Glutamatergic neuron (in vitro differentiated cells): ENCODE data around the gene POLE. TPM values are rescaled to one million over a fixed set of nuclear protein-coding genes. Genes with fewer than 3 reads are reported as not detected.
A peak's percentile ranks its signal among the peaks of the same experiment; 100 is the strongest.
"Not testable (repeated sequence)": the region's sequence is repeated elsewhere in the genome, so short reads cannot be mapped to it uniquely, and the experiment has no call there.

ENCODE experiments used
- DNase-seq: peaks from one replicate; pipeline ENCODE4 v3.0.0; 2022
- H3K27ac Mint-ChIP-seq: one replicate; pipeline ENCODE4 v1.8.0; 2020; ENCODE audit warnings: mild to moderate bottlenecking, mixed read lengths, inconsistent platforms; ENCODE audit not compliant: unreplicated experiment
- H3K27me3 Mint-ChIP-seq: one replicate; pipeline ENCODE4 v1.8.0; 2020; ENCODE audit warnings: mild to moderate bottlenecking, moderate library complexity, mixed read lengths, inconsistent platforms; ENCODE audit not compliant: unreplicated experiment
- H3K36me3 Mint-ChIP-seq: one replicate; pipeline ENCODE4 v1.8.0; 2020; ENCODE audit warnings: mild to moderate bottlenecking, mixed read lengths, inconsistent platforms; ENCODE audit not compliant: unreplicated experiment
- H3K4me1 Mint-ChIP-seq: one replicate; pipeline ENCODE4 v1.8.0; 2020; ENCODE audit warnings: mild to moderate bottlenecking, low read depth, mixed read lengths, inconsistent platforms; ENCODE audit not compliant: unreplicated experiment
- H3K4me3 Mint-ChIP-seq: one replicate; pipeline ENCODE4 v1.8.0; 2020; ENCODE audit warnings: mild to moderate bottlenecking, mixed read lengths, inconsistent platforms; ENCODE audit not compliant: unreplicated experiment
- H3K9me3 Mint-ChIP-seq: one replicate; pipeline ENCODE4 v1.8.0; 2020; ENCODE audit warnings: mild to moderate bottlenecking, moderate library complexity, mixed read lengths, inconsistent platforms; ENCODE audit not compliant: unreplicated experiment
- total RNA-seq: library from RNA; stranded (reverse); fragmentation: NEBNext Ultra II Directional; extraction: Animal tissue kit (Norgen Biotek cat#: 25700); gene quantifications from one replicate; pipeline ENCODE4 v1.2.1, GENCODE V29; 2021; ENCODE audit not compliant: unreplicated experiment
- TF ChIP-seq, protein P1 (sequence below): fragments of 200-600 bp; sonication (generic); IDR thresholded peaks from one replicate; pipeline ENCODE4 v1.5.0; 2021; ENCODE audit not compliant: partially characterized antibody, unreplicated experiment

The POLE gene
- total RNA-seq, 1 donor from 2014 or later = 38.6 TPM

DNA sequence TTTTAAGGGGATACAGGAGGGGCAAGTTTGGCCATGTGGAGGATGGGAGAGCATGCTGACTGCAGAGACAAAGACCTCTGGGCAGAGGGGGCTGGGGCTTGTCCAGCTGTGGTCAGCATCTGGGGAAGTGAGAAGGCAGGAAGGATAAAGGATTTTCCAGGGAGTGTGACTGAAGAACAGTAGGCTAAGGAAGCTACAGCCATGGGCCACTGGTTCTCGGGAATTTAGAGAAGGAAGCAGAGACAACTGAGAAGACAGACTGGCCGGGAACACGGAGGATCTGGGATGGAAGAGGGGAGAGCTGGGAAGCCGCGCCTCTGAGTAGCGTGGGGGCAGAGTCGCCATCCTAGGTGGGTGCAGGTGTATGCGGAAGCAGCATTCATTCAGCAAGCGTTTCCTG is 16.5 kb upstream of the POLE start:
- Mint-ChIP-seq H3K27ac (peak overlapping the region; percentile 55), H3K4me1 (peaks cover 6% of the 10 kb centered on the region), H3K36me3 (no peaks in the 10 kb centered on the region), H3K4me3 (peak overlapping the region; percentile 30), H3K27me3 (no peaks in the 10 kb centered on the region), H3K9me3 (peaks cover 5% of the 10 kb centered on the region)
- TF ChIP-seq, protein P1, sequence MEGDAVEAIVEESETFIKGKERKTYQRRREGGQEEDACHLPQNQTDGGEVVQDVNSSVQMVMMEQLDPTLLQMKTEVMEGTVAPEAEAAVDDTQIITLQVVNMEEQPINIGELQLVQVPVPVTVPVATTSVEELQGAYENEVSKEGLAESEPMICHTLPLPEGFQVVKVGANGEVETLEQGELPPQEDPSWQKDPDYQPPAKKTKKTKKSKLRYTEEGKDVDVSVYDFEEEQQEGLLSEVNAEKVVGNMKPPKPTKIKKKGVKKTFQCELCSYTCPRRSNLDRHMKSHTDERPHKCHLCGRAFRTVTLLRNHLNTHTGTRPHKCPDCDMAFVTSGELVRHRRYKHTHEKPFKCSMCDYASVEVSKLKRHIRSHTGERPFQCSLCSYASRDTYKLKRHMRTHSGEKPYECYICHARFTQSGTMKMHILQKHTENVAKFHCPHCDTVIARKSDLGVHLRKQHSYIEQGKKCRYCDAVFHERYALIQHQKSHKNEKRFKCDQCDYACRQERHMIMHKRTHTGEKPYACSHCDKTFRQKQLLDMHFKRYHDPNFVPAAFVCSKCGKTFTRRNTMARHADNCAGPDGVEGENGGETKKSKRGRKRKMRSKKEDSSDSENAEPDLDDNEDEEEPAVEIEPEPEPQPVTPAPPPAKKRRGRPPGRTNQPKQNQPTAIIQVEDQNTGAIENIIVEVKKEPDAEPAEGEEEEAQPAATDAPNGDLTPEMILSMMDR = no peak
- no peak for DNase-seq

DNA sequence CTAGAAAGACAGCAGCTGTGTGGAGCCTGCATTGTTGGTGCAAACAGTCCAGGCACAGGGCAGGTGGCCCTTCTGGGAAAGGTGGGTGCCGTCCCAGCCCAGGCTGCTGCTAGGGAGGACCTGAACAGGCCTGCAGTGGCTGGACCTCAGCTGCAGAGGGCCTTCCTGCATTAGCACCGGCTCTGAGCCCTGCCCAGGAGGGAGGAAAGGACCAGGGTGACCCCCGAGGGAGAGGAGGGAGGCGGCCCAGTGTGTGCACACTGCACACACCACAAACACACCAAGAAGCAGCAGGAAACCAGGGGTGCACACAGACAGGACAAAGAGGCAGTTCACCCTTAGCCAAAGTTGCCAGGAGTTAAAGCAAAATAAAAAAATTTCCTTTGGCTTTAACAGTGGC is 15.5 kb upstream of the POLE start:
- peaks cover 6% of the 10 kb centered on the region for H3K4me1 Mint-ChIP-seq
- no peak overlapping the region for H3K27ac Mint-ChIP-seq
- peak; percentile 47 for DNase-seq
- H3K36me3 Mint-ChIP-seq = no peaks in the 10 kb centered on the region
- H3K9me3 Mint-ChIP-seq = peaks cover 2% of the 10 kb centered on the region
- TF ChIP-seq, protein P1 = no peak
- H3K27me3 Mint-ChIP-seq = no peaks in the 10 kb centered on the region
- no peak overlapping the region for H3K4me3 Mint-ChIP-seq

DNA sequence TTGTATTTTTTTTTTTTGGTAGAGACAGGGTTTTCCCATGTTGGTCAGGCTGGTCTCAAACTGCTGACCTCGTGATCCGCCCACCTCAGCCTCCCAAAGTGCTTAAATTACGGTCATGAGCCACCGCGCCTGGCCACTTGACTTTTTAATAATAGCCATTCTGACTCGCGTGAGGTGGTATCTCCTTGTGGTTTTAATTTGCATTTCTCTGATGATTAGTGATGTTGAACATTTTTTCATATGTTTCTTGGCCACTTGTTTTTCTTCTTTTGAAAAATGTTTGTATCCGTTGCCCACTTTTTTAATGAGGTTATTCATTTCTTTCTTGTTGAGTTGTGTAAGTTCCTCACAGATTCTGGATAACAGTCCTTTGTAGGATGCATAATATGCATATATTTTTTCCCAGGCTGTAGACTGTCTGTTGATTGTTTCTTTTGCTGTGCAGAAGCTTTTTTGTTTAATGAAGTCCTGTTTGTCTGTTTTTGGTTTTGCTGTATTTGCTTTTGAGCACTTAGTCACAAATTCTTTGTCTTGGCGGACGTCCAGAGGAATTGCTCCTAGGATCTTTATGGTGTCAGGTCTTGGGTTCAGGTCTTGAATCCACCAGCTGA is 13.2 kb upstream of the POLE start:
- TF ChIP-seq, protein P1 = no peak
- Mint-ChIP-seq H3K9me3 (peaks cover 4% of the 10 kb centered on the region), H3K36me3 (no peaks in the 10 kb centered on the region), H3K27ac (no peak overlapping the region), H3K4me1 (peaks cover 6% of the 10 kb centered on the region), H3K4me3 (no peak overlapping the region), H3K27me3 (no peaks in the 10 kb centered on the region)
- DNase-seq = no peak

- DNase-seq = no peak
- no peak overlapping the region for H3K27ac Mint-ChIP-seq
- H3K27me3 Mint-ChIP-seq = no peaks in the 10 kb centered on the region
- no peak overlapping the region for H3K4me3 Mint-ChIP-seq
- H3K4me1 Mint-ChIP-seq = peaks cover 5% of the 10 kb centered on the region
- peaks cover 4% of the 10 kb centered on the region for H3K9me3 Mint-ChIP-seq
- TF ChIP-seq, protein P1 = no peak
- no peaks in the 10 kb centered on the region for H3K36me3 Mint-ChIP-seq
Measured at GRCh38 chr12:132698341-132698740, 11.2 kb upstream of the POLE start.

GRCh38 chr12:132695431-132695830 is 8.3 kb upstream of the POLE start:
- Mint-ChIP-seq H3K9me3 (peaks cover 2% of the 10 kb centered on the region), H3K36me3 (no peaks in the 10 kb centered on the region), H3K27ac (no peak overlapping the region), H3K27me3 (no peaks in the 10 kb centered on the region), H3K4me3 (no peak overlapping the region), H3K4me1 (peaks cover 4% of the 10 kb centered on the region)
- TF ChIP-seq, protein P1 = no peak
- DNase-seq = no peak

DNA sequence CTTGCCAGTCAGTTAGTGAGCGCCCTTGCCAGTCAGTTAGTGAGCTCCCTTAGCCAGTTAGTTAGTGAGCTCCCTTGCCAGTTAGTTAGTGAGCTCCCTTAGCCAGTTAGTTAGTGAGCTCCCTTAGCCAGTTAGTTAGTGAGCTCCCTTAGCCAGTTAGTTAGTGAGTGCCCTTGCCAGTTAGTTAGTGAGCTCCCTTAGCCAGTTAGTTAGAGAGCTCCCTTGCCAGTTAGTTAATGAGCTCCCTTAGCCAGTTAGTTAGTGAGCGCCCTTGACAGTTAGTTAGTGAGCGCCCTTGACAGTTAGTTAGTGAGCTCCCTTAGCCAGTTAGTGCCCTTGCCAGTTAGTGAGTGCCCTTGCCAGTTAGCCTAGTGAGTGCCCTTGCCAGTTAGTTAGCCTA is 7.7 kb upstream of the POLE start:
- not testable (repeated sequence) for H3K27me3 Mint-ChIP-seq, H3K4me1 Mint-ChIP-seq, H3K27ac Mint-ChIP-seq, H3K4me3 Mint-ChIP-seq, H3K9me3 Mint-ChIP-seq, H3K36me3 Mint-ChIP-seq, DNase-seq

DNA sequence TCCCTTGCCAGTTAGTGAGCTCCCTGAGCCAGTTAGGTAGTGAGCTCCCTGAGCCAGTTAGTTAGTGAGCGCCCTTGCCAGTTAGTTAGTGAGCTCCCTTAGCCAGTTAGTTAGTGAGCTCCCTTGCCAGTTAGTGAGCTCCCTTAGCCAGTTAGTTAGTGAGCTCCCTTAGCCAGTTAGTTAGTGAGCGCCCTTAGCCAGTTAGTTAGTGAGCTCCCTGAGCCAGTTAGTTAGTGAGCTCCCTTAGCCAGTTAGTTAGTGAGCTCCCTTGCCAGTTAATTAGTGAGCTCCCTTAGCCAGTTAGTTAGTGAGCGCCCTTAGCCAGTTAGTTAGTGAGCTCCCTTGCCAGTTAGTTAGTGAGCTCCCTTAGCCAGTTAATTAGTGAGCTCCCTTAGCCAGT is 4.9 kb upstream of the POLE start:
- not testable (repeated sequence) for H3K4me3 Mint-ChIP-seq, H3K4me1 Mint-ChIP-seq, DNase-seq, H3K9me3 Mint-ChIP-seq, H3K36me3 Mint-ChIP-seq, H3K27me3 Mint-ChIP-seq
- H3K27ac Mint-ChIP-seq = peak overlapping the region; percentile 29
